Cardiac muscle cell (in vitro differentiated cells and primary cell): Measurements from ENCODE around the gene SLCO6A1. TPM values are rescaled to one million over a fixed set of nuclear protein-coding genes. Genes with fewer than 3 reads are reported as not detected.

ENCODE experiments used
- DNase-seq, 2 donors: peaks; one replicate each; pipeline versions ENCODE4 v3.0.0 to v3.0.0-alpha.2; 2010 to 2017; ENCODE audit warnings: low read depth in 1 of 2, low spot score in 1 of 2
- H3K27ac ChIP-seq: fragments of 200-600 bp; sonication (generic); 2 replicates; pipeline ENCODE4 v1.5.1; 2016
- H3K27me3 ChIP-seq: fragments of 200-600 bp; sonication (generic); 2 replicates; pipeline ENCODE4 v1.6.0; 2016; ENCODE audit warnings: control low read depth
- H3K36me3 ChIP-seq: fragments of 200-600 bp; sonication (generic); 2 replicates; pipeline ENCODE4 v1.5.1; 2016; ENCODE audit warnings: control low read depth
- H3K4me1 ChIP-seq: fragments of 200-600 bp; sonication (generic); 2 replicates; pipeline ENCODE4 v1.8.1; 2017; ENCODE audit warnings: low read depth, mild to moderate bottlenecking, mixed run types
- H3K4me3 ChIP-seq: fragments of 200-600 bp; sonication (generic); 2 replicates; pipeline ENCODE4 v1.5.1; 2016; ENCODE audit warnings: mild to moderate bottlenecking
- H3K9me3 ChIP-seq: fragments of 200-600 bp; sonication (generic); 2 replicates; pipeline ENCODE4 v1.5.1; 2017; ENCODE audit warnings: low read depth, mild to moderate bottlenecking, control low read depth
- polyA plus RNA-seq: library from polyadenylated mRNA; unstranded; fragments of >200 nt; fragmentation: Nextera tagmentation; extraction: Ambion mirVana; gene quantifications from 2 replicates; pipeline ENCODE4 v1.2.1, GENCODE V29; 2016
- total RNA-seq: library from RNA; depleted of rRNA; stranded (reverse); fragments of >200 nt; gene quantifications from 2 replicates; pipeline ENCODE4 v1.2.3, GENCODE V29; 2016
- TF ChIP-seq, protein P1 (sequence below): IDR thresholded peaks from 2 replicates; pipeline ENCODE4 v1.5.1; 2012; ENCODE audit warnings: low read depth, mild to moderate bottlenecking, low read length

The SLCO6A1 gene
- total and polyA plus RNA-seq, 2 experiments from 2014 or later = not detected

DNA sequence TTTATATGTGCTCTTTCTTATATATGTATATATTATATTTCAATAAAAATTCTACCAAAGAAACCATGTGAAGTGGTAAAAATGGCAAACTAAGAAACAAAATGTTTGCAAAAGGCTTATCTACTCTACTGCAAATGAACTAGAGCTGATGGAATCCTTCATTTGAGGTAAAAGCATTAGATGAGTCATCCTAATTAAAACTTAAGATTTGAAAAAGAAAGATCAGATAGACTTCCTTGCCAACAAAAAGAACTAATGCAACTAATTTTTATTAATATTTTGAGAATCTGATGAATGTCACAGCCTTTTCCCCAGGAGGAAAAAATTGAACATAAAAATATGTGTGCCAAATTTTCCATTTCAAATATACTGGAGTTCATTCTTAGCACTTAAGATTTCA, 118.6 kb downstream of the SLCO6A1 start:
- no peaks in the 10 kb centered on the region for H3K4me1 ChIP-seq
- no peaks in the 10 kb centered on the region for H3K36me3 ChIP-seq
- H3K27me3 ChIP-seq = no peaks in the 10 kb centered on the region
- DNase-seq = no peak
- TF ChIP-seq, protein P1, sequence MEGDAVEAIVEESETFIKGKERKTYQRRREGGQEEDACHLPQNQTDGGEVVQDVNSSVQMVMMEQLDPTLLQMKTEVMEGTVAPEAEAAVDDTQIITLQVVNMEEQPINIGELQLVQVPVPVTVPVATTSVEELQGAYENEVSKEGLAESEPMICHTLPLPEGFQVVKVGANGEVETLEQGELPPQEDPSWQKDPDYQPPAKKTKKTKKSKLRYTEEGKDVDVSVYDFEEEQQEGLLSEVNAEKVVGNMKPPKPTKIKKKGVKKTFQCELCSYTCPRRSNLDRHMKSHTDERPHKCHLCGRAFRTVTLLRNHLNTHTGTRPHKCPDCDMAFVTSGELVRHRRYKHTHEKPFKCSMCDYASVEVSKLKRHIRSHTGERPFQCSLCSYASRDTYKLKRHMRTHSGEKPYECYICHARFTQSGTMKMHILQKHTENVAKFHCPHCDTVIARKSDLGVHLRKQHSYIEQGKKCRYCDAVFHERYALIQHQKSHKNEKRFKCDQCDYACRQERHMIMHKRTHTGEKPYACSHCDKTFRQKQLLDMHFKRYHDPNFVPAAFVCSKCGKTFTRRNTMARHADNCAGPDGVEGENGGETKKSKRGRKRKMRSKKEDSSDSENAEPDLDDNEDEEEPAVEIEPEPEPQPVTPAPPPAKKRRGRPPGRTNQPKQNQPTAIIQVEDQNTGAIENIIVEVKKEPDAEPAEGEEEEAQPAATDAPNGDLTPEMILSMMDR = no peak
- H3K27ac ChIP-seq = no peak overlapping the region
- H3K9me3 ChIP-seq = no peaks in the 10 kb centered on the region
- H3K4me3 ChIP-seq = no peak overlapping the region

DNA sequence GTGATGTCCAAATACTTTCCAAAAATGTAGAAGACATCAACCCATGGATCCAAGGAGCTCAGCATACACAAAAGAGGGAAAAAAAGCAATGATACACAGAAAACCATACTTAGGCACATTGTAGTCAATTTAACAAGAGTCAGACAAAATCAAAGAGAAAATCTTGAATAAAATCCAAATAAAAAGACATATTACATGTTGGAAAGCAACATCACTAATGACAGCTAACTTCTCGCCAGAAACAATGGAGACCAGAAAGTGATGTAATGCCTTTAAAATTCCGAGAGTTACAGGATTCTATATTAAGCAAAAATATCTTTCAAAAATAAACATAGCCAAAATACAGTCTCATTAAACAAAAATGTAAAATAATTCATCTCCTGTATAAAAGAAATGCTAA, 122.9 kb downstream of the SLCO6A1 start:
- TF ChIP-seq, protein P1 = no peak
- no peak for DNase-seq
- Histone ChIP-seq H3K27ac (no peak overlapping the region), H3K27me3 (no peaks in the 10 kb centered on the region), H3K9me3 (no peaks in the 10 kb centered on the region), H3K4me3 (no peak overlapping the region), H3K36me3 (no peaks in the 10 kb centered on the region), H3K4me1 (no peaks in the 10 kb centered on the region)

DNA sequence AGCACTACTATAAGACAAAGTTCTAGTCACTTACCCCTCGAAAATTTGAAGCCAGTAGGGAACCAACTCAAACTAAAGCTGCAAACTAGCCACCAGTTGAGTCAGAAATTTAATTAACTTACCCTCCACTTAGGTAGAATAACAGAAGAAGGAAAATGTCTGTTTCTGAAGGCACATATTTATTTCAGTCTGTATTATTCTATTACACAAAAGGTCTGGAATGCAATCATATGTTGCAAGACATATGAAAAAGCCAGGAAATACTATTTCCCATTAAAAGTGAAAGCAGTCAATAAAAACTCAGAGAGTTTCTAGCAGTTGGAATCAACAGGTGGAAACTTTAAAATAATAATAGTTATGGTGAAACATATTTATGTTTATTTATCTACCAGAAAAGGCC, 123.5 kb downstream of the SLCO6A1 start:
- Histone ChIP-seq H3K27ac (no peak overlapping the region), H3K4me3 (no peak overlapping the region), H3K9me3 (no peaks in the 10 kb centered on the region), H3K27me3 (no peaks in the 10 kb centered on the region), H3K36me3 (no peaks in the 10 kb centered on the region), H3K4me1 (no peaks in the 10 kb centered on the region)
- TF ChIP-seq, protein P1 = no peak
- DNase-seq = no peak

DNA sequence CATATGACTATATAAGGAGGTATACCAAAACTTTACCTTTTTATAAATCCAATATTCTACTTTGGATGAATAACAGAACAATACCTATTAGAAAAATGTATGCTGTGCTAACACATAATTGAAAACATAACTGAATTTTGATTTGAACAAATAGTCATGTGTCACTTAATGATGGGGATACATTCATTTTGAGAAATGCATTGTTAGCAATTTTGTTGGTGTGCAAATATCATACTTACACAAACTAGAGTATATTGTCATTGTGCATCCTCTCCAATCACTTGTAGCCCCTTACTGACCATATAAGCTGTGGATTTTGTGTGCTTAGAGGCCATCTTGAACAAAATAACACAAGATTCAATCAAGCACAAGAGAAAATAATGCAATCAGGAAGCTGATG, 130.4 kb downstream of the SLCO6A1 start:
- Histone ChIP-seq H3K9me3 (no peaks in the 10 kb centered on the region), H3K27me3 (no peaks in the 10 kb centered on the region), H3K36me3 (no peaks in the 10 kb centered on the region), H3K27ac (no peak overlapping the region), H3K4me3 (no peak overlapping the region), H3K4me1 (no peaks in the 10 kb centered on the region)
- TF ChIP-seq, protein P1 = no peak
- DNase-seq = no peak

DNA sequence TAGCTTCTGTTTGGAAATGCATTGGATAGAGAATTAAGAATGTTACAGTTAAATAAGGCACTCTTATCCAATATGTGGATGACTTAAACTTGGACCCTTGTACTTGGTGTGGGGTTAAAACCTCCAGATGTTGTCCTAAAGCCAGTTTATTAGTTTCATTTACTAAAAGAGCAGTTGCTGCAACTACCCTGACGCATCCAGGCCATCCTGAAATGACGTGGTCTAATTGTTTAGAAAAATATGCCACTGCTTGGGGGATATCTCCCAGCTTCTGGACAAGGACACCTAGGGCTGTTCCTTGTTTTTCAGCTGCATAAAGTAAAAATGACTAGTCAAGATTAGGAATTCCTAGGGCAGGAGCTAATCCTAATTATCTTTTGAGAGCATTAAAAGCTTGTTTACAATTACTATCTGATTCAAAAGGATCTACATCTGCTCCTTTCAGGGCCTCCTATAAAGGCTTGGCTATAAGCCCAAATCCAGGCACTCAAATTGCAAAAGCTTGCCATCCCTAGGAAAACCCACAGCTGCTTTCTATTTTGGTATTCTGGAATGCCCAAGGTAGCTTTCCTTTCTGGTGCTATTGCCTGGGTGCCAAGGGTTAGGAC, 157.0 kb downstream of the SLCO6A1 start:
- Histone ChIP-seq H3K4me1 (no peaks in the 10 kb centered on the region), H3K4me3 (no peak overlapping the region)

More for the DNA sequence above, 157.0 kb downstream of the SLCO6A1 start:
- no peaks in the 10 kb centered on the region for H3K36me3 ChIP-seq
- H3K9me3 ChIP-seq = no peaks in the 10 kb centered on the region
- TF ChIP-seq, protein P1 = no peak
- H3K27me3 ChIP-seq = no peaks in the 10 kb centered on the region
- no peak for DNase-seq
- H3K27ac ChIP-seq = no peak overlapping the region
